Measurements from ENCODE around the gene GP5. TPM values are rescaled to one million over a fixed set of nuclear protein-coding genes. Genes with fewer than 3 reads are reported as not detected.

GP5 gene
- total RNA-seq, 1 donor from 2014 or later = 0.20 TPM

DNA sequence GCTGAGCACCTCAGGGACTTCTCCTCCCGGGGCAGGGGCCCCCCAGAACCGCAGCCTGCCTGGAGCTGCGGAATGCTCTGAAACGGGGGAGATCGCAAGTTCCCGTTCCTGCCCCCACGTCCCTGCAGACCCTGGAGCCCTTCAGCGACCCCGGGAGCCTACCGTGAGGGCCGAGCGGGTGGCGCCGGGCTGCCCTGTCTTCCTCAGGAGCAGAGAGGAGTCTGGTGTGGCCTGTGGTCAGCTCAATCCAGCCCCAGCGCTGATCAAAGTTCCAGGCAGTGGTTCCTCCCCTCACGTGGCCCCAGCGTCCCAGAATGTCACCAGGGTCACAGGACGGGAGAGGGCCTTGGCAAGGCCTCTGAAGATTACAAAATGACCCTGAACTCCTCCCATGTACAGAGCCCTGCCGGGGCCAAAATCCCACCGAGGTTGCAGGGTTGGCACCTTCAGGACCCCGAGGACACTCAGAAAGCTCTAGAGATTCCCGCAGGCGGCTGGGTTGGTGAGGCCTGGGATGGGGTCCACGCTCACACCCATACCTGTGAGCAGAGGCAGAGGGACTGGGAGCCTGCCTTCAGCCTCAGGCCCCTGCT is 47.9 kb downstream of the GP5 start, which contains the start of gene CPN2:
CPN2 (minus strand) TSS at position 249 of the 593 bp plus-strand sequence. CDS start 8,626 bp downstream, outside the sequence.
- no peak for DNase-seq (ENCODE audit: low read depth in 2 of 2)

DNA sequence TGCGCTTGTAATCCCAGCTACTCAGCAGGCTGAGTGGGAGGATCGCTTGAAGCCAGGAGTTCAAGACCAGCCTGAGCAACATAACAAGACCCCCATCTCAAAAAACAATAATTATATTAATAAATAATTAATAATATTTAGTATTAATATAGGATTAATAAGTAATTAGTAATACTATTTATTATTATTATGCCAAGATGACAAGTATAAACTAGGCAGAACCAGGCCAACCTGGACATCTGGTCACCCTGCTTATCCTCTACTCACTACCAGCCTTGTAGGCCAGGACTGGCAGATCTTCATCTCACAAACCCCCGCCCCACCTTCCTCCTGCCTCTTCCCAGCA is 48.4 kb downstream of the GP5 start:
- DNase-seq (ENCODE audit: low read depth in 2 of 2) = no peak

DNA sequence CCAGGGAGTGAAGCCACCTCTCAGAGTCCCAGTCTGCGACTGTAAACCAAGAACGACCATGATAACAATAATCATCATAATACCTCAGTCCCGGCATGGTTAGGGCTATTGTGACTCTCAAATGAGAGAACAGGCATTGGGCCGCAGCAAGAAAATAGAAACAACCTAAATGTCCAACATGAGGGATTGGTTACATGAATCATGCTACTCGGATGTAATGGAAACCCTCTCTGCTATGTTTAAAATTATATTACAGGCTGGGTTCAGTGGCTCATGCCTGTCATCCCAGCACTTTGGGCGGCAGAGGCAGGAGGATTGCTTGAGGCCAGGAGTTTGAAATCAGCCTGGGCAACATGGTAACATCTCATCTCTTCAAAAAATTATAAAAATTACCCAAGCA is 50.7 kb downstream of the GP5 start:
- DNase-seq (ENCODE audit: low read depth in 2 of 2) = no peak

DNA sequence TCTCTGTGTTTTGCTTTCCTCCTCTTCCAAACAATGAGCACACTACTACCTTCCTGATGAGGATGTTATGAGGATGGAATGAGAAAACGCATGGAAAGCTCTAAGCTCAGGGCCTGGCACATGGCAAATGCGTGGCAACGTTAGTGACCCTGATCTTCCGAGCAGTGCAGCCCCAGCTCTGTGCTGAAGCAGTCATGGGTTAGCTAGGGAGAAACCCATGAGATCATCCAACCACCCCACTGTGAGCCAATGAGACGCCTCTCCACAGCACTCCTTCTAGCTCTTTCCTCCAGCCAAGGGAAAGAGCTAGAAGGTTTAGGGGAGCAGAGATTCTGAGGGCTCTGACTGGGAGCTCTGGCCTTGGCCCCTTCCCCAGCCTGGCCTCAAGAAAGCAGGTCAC is 52.4 kb downstream of the GP5 start:
- peak in 1 of 2 donors; percentile 13 for DNase-seq (ENCODE audit: low read depth in 2 of 2)

DNA sequence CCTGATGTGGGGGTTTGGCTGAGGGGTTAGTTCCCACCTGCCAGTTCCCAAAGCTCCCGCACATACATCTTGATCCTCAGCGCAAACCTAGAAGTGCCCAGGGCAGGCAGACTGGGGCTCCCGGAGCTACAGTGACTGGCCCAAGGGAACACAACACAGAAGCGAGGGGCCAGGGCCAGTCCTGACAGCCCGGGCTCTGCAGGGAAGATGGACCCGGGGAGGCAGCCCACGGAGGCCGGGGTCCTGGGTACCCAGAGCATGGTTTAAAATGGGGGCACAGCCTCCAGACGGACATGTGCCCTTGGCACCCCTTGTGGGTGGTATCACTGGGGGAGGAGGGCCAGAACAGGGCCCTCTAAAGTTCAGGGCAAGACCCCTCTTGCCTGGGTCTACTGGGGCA is 53.0 kb downstream of the GP5 start:
- DNase-seq (ENCODE audit: low read depth in 2 of 2) = no peak

Other genes starting within 250 kb of the GP5 start
- not detected in 2 replicates for gene CPN2, start 47.9 kb downstream of the GP5 start, total RNA-seq
- 0.20 and 0.22 TPM in 2 replicates for gene LRRC15, start 29.5 kb downstream of the GP5 start, total RNA-seq
- gene ATP13A3, start 87.7 kb upstream of the GP5 start, total RNA-seq = 71.7 and 121 TPM in 2 replicates
- gene TMEM44, start 234.2 kb upstream of the GP5 start, total RNA-seq = 27.5 and 48.6 TPM in 2 replicates